Stimulated activated naive CD8-positive, alpha-beta T cell treated with anti-CD3 and anti-CD28 coated beads, Interleukin-15, amount 100 ng/mL, for 72 hours (primary cell): Measurements from ENCODE around the gene PHACTR3.
"Not testable (repeated sequence)": the region's sequence is repeated elsewhere in the genome, so short reads cannot be mapped to it uniquely, and the experiment has no call there.

ENCODE experiments used
- ATAC-seq: fragments of 150-1000 bp; cut with Tn5 transposase; 2 replicates; pipeline ENCODE4 v1.10.0; 2021; ENCODE audit warnings: mild to moderate bottlenecking, moderate library complexity
- DNase-seq, 2 donors: peaks; one replicate each; pipeline ENCODE4 v3.0.0; 2021 to 2022
- H3K27ac Mint-ChIP-seq, 2 donors: one replicate each; pipeline ENCODE4 v1.8.0; 2022; ENCODE audit warnings: mild to moderate bottlenecking in 2 of 2, mixed read lengths in 2 of 2, moderate library complexity in 2 of 2
- H3K27me3 Mint-ChIP-seq: one replicate; pipeline ENCODE4 v1.8.0; 2022; ENCODE audit warnings: mixed read lengths
- H3K4me1 Mint-ChIP-seq: one replicate; pipeline ENCODE4 v1.8.0; 2022; ENCODE audit warnings: mild to moderate bottlenecking, mixed read lengths
- H3K4me3 Mint-ChIP-seq, 2 donors: one replicate each; pipeline ENCODE4 v1.8.0; 2022; ENCODE audit warnings: mild to moderate bottlenecking in 2 of 2, mixed read lengths in 2 of 2, moderate library complexity in 1 of 2
- H3K9me3 Mint-ChIP-seq, 2 donors: one replicate each; pipeline ENCODE4 v1.8.0; 2022; ENCODE audit warnings: mixed read lengths in 2 of 2

Gene PHACTR3

DNA sequence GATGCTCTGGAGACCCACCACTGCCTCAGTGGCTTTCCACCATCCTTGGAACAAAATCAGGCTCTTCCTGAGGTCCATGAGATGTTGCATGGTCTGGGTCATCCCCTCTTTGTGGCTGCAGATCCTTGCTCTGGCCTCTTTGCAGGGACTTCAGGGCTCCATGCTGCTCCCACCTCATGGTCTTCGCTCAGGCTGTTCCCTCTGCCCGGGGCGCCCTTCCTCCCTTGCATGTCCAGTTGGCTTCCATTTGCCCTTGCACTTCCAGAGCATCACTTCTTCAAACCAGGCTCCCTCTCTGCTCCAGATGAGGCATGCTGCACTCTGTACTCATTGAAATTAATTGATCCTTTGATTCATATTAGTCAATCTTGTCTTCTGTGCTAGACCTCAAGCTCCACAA lies 4.4 kb upstream of the PHACTR3 start:
- peaks cover 6% of the 10 kb centered on the region for H3K4me1 Mint-ChIP-seq
- no peak overlapping the region for H3K4me3 Mint-ChIP-seq
- no peak for DNase-seq
- no peaks in the 10 kb centered on the region for H3K9me3 Mint-ChIP-seq
- H3K27ac Mint-ChIP-seq: no peak overlapping the region
- no peak for ATAC-seq
- peaks cover 70% of the 10 kb centered on the region for H3K27me3 Mint-ChIP-seq

- peaks cover 75% of the 10 kb centered on the region for H3K27me3 Mint-ChIP-seq
- DNase-seq: no peak
- no peaks in the 10 kb centered on the region for H3K9me3 Mint-ChIP-seq
- ATAC-seq: no peak
- no peak overlapping the region for H3K4me3 Mint-ChIP-seq
- H3K4me1 Mint-ChIP-seq: peaks cover 6% of the 10 kb centered on the region
- H3K27ac Mint-ChIP-seq: no peak overlapping the region
Measured at GRCh38 chr20:59600472-59600871, 3.9 kb upstream of the PHACTR3 start.

- Mint-ChIP-seq H3K4me1 (peaks cover 6% of the 10 kb centered on the region), H3K4me3 (no peak overlapping the region), H3K27ac (no peak overlapping the region), H3K9me3 (no peaks in the 10 kb centered on the region), H3K27me3 (peaks cover 89% of the 10 kb centered on the region)
- ATAC-seq (no peak), DNase-seq (no peak)
Measured at GRCh38 chr20:59602546-59603080, 1.7 kb upstream of the PHACTR3 start.

DNA sequence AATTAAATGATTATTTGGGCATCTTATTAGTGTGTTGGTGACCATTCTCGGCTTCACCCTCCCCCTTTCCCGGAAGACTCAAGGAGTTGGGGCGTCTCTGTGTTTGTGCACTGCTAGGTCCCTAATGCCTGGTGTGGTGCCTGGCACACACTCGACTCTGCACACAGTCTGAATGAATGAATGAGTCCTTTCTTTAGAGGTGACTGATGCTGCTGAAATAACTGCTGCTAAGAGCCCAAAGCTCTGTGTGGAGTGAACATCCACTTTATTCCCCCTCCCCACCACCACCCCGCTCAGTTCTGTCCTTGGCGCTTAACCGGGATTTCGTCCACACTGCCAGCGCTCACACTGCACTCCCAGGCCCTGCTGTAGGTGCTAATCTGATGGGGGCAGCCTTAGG lies 1.2 kb upstream of the PHACTR3 start:
- Mint-ChIP-seq H3K27me3 (peaks cover 89% of the 10 kb centered on the region), H3K4me1 (peaks cover 6% of the 10 kb centered on the region), H3K9me3 (no peaks in the 10 kb centered on the region), H3K27ac (no peak overlapping the region), H3K4me3 (no peak overlapping the region)
- no peak for DNase-seq
- no peak for ATAC-seq

GRCh38 chr20:59604741-59605600 lies 631 bp downstream of the PHACTR3 start:
- ATAC-seq: no peak
- Mint-ChIP-seq H3K27ac (no peak overlapping the region), H3K4me1 (no peaks in the 10 kb centered on the region), H3K9me3 (no peaks in the 10 kb centered on the region), H3K4me3 (peak overlapping the region in 1 of 2 donors; percentile 33), H3K27me3 (peaks cover 88% of the 10 kb centered on the region)
- no peak for DNase-seq

GRCh38 chr20:59605601-59606364 lies 1.4 kb downstream of the PHACTR3 start:
- no peaks in the 10 kb centered on the region for H3K9me3 Mint-ChIP-seq
- DNase-seq: no peak
- no peak overlapping the region for H3K4me3 Mint-ChIP-seq
- ATAC-seq: no peak
- peaks cover 81% of the 10 kb centered on the region for H3K27me3 Mint-ChIP-seq
- H3K4me1 Mint-ChIP-seq: no peaks in the 10 kb centered on the region
- H3K27ac Mint-ChIP-seq: no peak overlapping the region

- no peak for ATAC-seq
- H3K9me3 Mint-ChIP-seq: no peaks in the 10 kb centered on the region
- no peak overlapping the region for H3K27ac Mint-ChIP-seq
- no peaks in the 10 kb centered on the region for H3K4me1 Mint-ChIP-seq
- H3K27me3 Mint-ChIP-seq: peaks cover 83% of the 10 kb centered on the region
- H3K4me3 Mint-ChIP-seq: no peak overlapping the region
- no peak for DNase-seq
Measured at GRCh38 chr20:59606566-59606965, 2.2 kb downstream of the PHACTR3 start.

GRCh38 chr20:59608396-59608795 lies 4.1 kb downstream of the PHACTR3 start:
- DNase-seq (no peak), ATAC-seq (no peak)
- no peaks in the 10 kb centered on the region for H3K9me3 Mint-ChIP-seq
- no peak overlapping the region for H3K4me3 Mint-ChIP-seq
- no peaks in the 10 kb centered on the region for H3K4me1 Mint-ChIP-seq
- peaks cover 79% of the 10 kb centered on the region for H3K27me3 Mint-ChIP-seq
- no peak overlapping the region for H3K27ac Mint-ChIP-seq

DNA sequence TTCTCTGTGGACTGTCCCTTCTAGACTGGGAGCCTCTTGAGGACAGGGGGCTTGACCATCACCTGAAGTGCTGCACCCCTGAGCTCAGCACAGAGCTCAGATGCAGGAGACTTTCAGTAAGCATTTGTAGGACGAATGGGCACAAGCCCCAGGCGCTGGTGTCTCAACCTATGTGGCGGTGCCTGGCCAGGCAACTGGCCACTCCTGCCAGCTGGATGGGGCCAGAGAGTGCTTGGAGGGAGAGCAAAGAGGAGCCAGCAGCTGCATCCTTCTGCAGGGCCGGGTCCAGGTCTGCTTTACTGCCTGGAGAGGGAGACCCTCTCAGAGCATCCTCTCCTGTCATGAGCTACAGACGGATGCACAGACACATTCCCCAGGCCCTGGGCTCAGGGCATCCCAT lies 4.5 kb downstream of the PHACTR3 start:
- DNase-seq (no peak), ATAC-seq (no peak)
- Mint-ChIP-seq H3K4me1 (no peaks in the 10 kb centered on the region), H3K27ac (no peak overlapping the region), H3K27me3 (peaks cover 79% of the 10 kb centered on the region), H3K4me3 (no peak overlapping the region), H3K9me3 (no peaks in the 10 kb centered on the region)

DNA sequence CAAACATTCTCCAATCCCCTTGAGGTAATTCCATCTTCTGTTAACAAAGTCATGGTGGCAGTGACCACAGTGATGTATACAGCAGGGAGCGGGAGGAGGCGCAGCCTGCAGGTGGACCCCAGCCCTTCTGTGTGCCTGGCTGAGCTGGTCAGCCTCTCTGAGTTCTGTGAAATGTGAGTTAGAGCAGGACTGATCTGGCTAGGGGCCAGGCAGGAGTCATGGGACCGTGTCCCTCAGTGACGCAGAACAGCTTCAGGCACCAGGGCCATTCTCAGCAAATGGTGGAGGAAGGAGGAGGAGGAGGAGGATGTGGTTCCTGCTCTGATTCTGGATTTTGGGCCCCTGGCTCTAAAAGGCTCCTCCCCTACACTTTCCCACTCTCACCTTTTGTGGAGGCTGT lies 6.9 kb downstream of the PHACTR3 start:
- DNase-seq (no peak), ATAC-seq (no peak)
- H3K27ac Mint-ChIP-seq: no peak overlapping the region
- H3K4me3 Mint-ChIP-seq: no peak overlapping the region
- H3K9me3 Mint-ChIP-seq: no peaks in the 10 kb centered on the region
- peaks cover 68% of the 10 kb centered on the region for H3K27me3 Mint-ChIP-seq
- no peaks in the 10 kb centered on the region for H3K4me1 Mint-ChIP-seq

DNA sequence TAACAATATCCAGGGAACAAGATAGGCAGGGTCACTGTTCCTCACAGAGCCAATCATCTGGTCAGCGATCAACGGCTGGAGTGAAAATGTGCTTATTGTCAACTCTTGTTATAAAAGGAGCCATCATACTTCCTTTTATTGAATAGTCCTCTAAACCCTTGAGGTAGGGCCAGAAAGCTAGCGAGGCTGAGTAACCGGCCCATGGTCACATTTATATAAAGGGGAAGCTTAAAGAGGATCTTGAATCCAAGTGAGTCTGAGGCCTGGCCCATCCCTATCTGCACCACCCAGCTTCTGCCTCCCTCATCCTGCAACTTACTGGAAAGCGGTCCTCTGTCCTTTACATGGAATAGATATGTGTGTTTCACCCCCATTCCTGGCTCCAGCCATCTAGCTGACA lies 9.5 kb downstream of the PHACTR3 start:
- Mint-ChIP-seq H3K4me1 (no peaks in the 10 kb centered on the region), H3K27me3 (peaks cover 64% of the 10 kb centered on the region), H3K9me3 (no peaks in the 10 kb centered on the region), H3K4me3 (no peak overlapping the region), H3K27ac (no peak overlapping the region)
- no peak for DNase-seq
- ATAC-seq: no peak

DNA sequence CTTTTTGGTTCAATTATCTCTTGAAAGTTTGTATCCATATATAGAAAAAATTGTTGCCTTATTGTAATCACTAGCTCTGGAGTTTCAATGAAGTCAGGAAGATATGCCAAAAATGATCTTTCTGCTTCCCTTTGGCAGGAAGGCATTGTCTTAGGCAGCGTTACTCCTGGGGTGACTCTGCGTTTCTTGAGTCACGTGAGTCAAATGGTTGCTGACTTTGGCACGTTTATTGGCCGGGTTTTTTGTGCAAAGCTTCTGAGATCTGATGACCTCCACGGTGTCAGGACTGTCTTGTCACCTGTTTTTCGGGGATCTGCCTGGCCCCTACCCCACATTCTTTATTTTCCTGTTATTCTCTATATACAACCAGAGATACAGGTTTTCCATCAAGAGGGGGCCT lies 10.4 kb downstream of the PHACTR3 start:
- DNase-seq (no peak), ATAC-seq (no peak)
- H3K4me3 Mint-ChIP-seq: no peak overlapping the region
- H3K27ac Mint-ChIP-seq: no peak overlapping the region
- H3K27me3 Mint-ChIP-seq: peaks cover 56% of the 10 kb centered on the region
- H3K9me3 Mint-ChIP-seq: no peaks in the 10 kb centered on the region
- no peaks in the 10 kb centered on the region for H3K4me1 Mint-ChIP-seq

GRCh38 chr20:59616306-59616705 lies 12.0 kb downstream of the PHACTR3 start:
- Mint-ChIP-seq H3K4me3 (no peak overlapping the region), H3K27ac (peak overlapping the region in 1 of 2 donors; percentile 55), H3K4me1 (no peaks in the 10 kb centered on the region), H3K27me3 (peaks cover 58% of the 10 kb centered on the region), H3K9me3 (no peaks in the 10 kb centered on the region)
- DNase-seq (no peak), ATAC-seq (no peak)

DNA sequence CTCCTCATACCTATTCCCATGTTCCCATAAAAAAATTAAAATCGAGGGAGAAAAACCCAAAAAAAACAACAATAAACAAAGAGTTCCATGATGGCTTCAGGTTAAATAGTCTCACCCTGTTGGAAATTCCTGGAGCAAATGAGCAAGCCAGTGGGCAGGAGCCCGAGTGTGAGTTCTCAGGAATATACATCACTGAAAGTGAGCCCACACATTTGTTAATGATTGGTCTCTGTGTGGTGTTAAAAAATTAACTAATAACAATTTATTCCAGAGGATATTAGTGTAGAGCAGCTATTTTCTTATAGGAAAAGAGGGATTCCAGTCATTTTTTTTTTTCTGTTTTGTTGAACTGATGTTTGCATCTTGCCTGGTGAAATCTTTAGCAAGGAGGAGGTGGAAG lies 12.9 kb downstream of the PHACTR3 start:
- ATAC-seq (no peak), DNase-seq (no peak)
- Mint-ChIP-seq H3K27me3 (peaks cover 55% of the 10 kb centered on the region), H3K27ac (no peak overlapping the region), H3K9me3 (no peaks in the 10 kb centered on the region), H3K4me1 (no peaks in the 10 kb centered on the region), H3K4me3 (no peak overlapping the region)

- DNase-seq (no peak), ATAC-seq (no peak)
- H3K27ac Mint-ChIP-seq: no peak overlapping the region
- H3K27me3 Mint-ChIP-seq: peaks cover 50% of the 10 kb centered on the region
- no peak overlapping the region for H3K4me3 Mint-ChIP-seq
- H3K4me1 Mint-ChIP-seq: no peaks in the 10 kb centered on the region
- no peaks in the 10 kb centered on the region for H3K9me3 Mint-ChIP-seq
Measured at GRCh38 chr20:59618131-59618530, 13.8 kb downstream of the PHACTR3 start.

- ATAC-seq: not testable (repeated sequence)
Measured at GRCh38 chr20:59618585-59618984, 14.2 kb downstream of the PHACTR3 start.

More at GRCh38 chr20:59618585-59618984, 14.2 kb downstream of the PHACTR3 start:
- H3K27ac Mint-ChIP-seq, H3K9me3 Mint-ChIP-seq, H3K4me1 Mint-ChIP-seq, H3K4me3 Mint-ChIP-seq, DNase-seq: not testable (repeated sequence)
- H3K27me3 Mint-ChIP-seq: peaks cover 46% of the 10 kb centered on the region
